Measurements from ENCODE around the gene PXDN.

PXDN gene

GRCh38 chr2:1607236-1607920, 136.9 kb downstream of the PXDN start:
- no peak overlapping the region for H2AFZ ChIP-seq (ENCODE audit: low read length)
- H3K4me2 ChIP-seq (ENCODE audit: low read depth, low read length, poor library complexity, severe bottlenecking): no peak overlapping the region
- H4K20me1 ChIP-seq (ENCODE audit: insufficient read depth, low read length, poor library complexity, severe bottlenecking): no peaks in the 10 kb centered on the region
- TF ChIP-seq EZH2phosphoT487 (IDR thresholded peaks at IDR 0.05; ENCODE audit: borderline replicate concordance): no peak
- TF ChIP-seq, protein P1, sequence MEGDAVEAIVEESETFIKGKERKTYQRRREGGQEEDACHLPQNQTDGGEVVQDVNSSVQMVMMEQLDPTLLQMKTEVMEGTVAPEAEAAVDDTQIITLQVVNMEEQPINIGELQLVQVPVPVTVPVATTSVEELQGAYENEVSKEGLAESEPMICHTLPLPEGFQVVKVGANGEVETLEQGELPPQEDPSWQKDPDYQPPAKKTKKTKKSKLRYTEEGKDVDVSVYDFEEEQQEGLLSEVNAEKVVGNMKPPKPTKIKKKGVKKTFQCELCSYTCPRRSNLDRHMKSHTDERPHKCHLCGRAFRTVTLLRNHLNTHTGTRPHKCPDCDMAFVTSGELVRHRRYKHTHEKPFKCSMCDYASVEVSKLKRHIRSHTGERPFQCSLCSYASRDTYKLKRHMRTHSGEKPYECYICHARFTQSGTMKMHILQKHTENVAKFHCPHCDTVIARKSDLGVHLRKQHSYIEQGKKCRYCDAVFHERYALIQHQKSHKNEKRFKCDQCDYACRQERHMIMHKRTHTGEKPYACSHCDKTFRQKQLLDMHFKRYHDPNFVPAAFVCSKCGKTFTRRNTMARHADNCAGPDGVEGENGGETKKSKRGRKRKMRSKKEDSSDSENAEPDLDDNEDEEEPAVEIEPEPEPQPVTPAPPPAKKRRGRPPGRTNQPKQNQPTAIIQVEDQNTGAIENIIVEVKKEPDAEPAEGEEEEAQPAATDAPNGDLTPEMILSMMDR (conservative IDR thresholded peaks at IDR 0.05; ENCODE audit: low read length): no peak
- no peaks in the 10 kb centered on the region for H3K79me2 ChIP-seq (ENCODE audit: insufficient read depth, low read length)
- no peak overlapping the region for H3K4me3 ChIP-seq (ENCODE audit: low read length, poor library complexity, severe bottlenecking)
- H3K4me1 ChIP-seq (ENCODE audit: insufficient read depth, low read length, poor library complexity, severe bottlenecking): peaks cover 7% of the 10 kb centered on the region
- no peaks in the 10 kb centered on the region for H3F3A ChIP-seq (ENCODE audit: low read depth)
- no peaks in the 10 kb centered on the region for H3K27me3 ChIP-seq (ENCODE audit: insufficient read depth, low read length, poor library complexity, severe bottlenecking)
- H3K9ac ChIP-seq (ENCODE audit: low read depth, low read length, poor library complexity, severe bottlenecking): no peak overlapping the region
- no peaks in the 10 kb centered on the region for H3K36me3 ChIP-seq (ENCODE audit: insufficient read depth, low read length)
- no peaks in the 10 kb centered on the region for H3K9me3 ChIP-seq (ENCODE audit: insufficient read depth, low read depth, low read length)
- H3K9me2 ChIP-seq (replicated peaks; ENCODE audit: low read depth, low read length): no peaks in the 10 kb centered on the region

DNA sequence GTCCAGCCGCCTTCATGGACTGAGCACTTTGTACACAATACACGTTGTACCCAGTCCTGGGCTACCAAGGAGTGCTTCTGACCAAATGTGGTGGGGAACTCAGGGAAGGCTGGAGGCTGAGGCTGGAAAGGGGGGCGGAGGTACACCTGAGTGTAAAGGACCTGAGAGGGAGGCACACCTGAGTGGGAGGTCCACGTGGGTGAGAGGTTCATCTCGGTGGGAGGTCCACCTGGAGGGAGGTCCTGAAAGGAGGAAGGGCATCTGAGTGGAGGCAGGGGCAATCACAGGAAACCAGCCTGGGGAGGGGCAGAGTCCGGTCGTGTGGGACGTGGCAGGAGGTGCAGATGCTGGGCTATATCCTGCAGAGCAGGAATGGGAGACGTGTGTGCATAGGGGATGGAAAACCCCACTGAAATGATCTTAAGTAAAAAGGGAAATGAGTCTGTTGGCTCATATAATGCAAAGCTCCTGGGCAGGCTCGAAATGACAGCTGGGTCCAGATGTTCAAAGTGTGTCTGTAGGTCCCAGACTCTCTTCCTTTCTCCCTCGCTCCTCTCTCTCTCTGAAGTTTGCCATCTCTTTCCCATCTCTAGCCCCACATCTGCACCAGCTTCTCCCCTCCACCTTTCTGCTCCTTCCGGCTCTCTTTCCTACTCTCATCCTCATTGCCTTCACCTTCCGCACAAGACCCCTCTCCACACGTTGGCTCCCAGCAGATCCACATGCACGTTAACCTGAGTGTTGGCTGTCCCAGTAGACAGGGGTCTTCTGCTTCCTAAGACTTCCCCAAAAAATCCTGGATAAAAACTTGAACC, 137.7 kb downstream of the PXDN start:
- Histone ChIP-seq H3K4me3 (ENCODE audit: low read length, poor library complexity, severe bottlenecking) (no peak overlapping the region), H2AFZ (ENCODE audit: low read length) (no peak overlapping the region), H3K9ac (ENCODE audit: low read depth, low read length, poor library complexity, severe bottlenecking) (no peak overlapping the region), H3K27me3 (ENCODE audit: insufficient read depth, low read length, poor library complexity, severe bottlenecking) (no peaks in the 10 kb centered on the region), H3F3A (ENCODE audit: low read depth) (no peaks in the 10 kb centered on the region), H3K9me3 (ENCODE audit: insufficient read depth, low read depth, low read length) (no peaks in the 10 kb centered on the region), H4K20me1 (ENCODE audit: insufficient read depth, low read length, poor library complexity, severe bottlenecking) (no peaks in the 10 kb centered on the region), H3K9me2 (replicated peaks; ENCODE audit: low read depth, low read length) (no peaks in the 10 kb centered on the region), H3K4me2 (ENCODE audit: low read depth, low read length, poor library complexity, severe bottlenecking) (no peak overlapping the region), H3K79me2 (ENCODE audit: insufficient read depth, low read length) (no peaks in the 10 kb centered on the region), H3K36me3 (ENCODE audit: insufficient read depth, low read length) (no peaks in the 10 kb centered on the region), H3K4me1 (ENCODE audit: insufficient read depth, low read length, poor library complexity, severe bottlenecking) (peaks cover 7% of the 10 kb centered on the region)
- TF ChIP-seq, protein P1 (conservative IDR thresholded peaks at IDR 0.05; ENCODE audit: low read length): no peak
- TF ChIP-seq EZH2phosphoT487 (IDR thresholded peaks at IDR 0.05; ENCODE audit: borderline replicate concordance): no peak

DNA sequence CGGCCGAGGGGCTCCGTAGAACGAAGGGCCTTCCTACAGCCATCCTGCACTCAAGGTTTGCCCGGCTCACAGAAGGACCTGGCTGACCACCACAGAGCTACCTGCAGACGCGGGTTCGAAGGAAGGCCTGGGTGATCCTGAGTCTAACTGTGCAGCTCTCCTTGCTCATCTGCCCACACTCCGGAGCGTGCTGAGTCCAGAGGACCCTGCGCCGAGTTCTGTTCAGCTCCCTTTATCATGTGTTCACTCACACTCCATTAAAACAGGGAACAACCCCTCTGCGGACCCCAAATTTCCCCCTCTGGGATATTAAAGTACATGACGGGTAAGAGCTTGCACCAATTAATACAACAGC, 138.3 kb downstream of the PXDN start:
- Histone ChIP-seq H4K20me1 (ENCODE audit: insufficient read depth, low read length, poor library complexity, severe bottlenecking) (no peaks in the 10 kb centered on the region), H3K36me3 (ENCODE audit: insufficient read depth, low read length) (no peaks in the 10 kb centered on the region), H3K4me2 (ENCODE audit: low read depth, low read length, poor library complexity, severe bottlenecking) (no peak overlapping the region), H3K9me3 (ENCODE audit: insufficient read depth, low read depth, low read length) (no peaks in the 10 kb centered on the region), H3K27me3 (ENCODE audit: insufficient read depth, low read length, poor library complexity, severe bottlenecking) (no peaks in the 10 kb centered on the region), H3K4me1 (ENCODE audit: insufficient read depth, low read length, poor library complexity, severe bottlenecking) (peaks cover 7% of the 10 kb centered on the region), H3K79me2 (ENCODE audit: insufficient read depth, low read length) (no peaks in the 10 kb centered on the region), H2AFZ (ENCODE audit: low read length) (no peak overlapping the region), H3K4me3 (ENCODE audit: low read length, poor library complexity, severe bottlenecking) (no peak overlapping the region), H3F3A (ENCODE audit: low read depth) (no peaks in the 10 kb centered on the region), H3K9ac (ENCODE audit: low read depth, low read length, poor library complexity, severe bottlenecking) (no peak overlapping the region), H3K9me2 (replicated peaks; ENCODE audit: low read depth, low read length) (no peaks in the 10 kb centered on the region)
- no peak for TF ChIP-seq EZH2phosphoT487 (IDR thresholded peaks at IDR 0.05; ENCODE audit: borderline replicate concordance)
- TF ChIP-seq, protein P1 (conservative IDR thresholded peaks at IDR 0.05; ENCODE audit: low read length): no peak

Data from Loucy (cell line).